Adrenal gland (tissue), 5 donors: ENCODE results near the gene SLC14A1.

Experiments
- CTCF ChIP-seq, 6 experiments: fragments of 450-650 bp in 4 of 6; fragments of 200-600 bp in 2 of 6; sonication (generic) in 1 of 6; IDR thresholded peaks; 1 replicate in 5 of 6; 2 replicates in 1 of 6; pipeline versions ENCODE4 v1.5.1 to v1.8.0; 2016 to 2021; ENCODE audit warnings: antibody characterized with exemption in 6 of 6, mild to moderate bottlenecking in 2 of 6, moderate library complexity in 1 of 6
- POLR2A ChIP-seq, 2 donors: fragments of 450-650 bp; IDR thresholded peaks; one replicate each; pipeline ENCODE4 v1.6.1; 2017; ENCODE audit warnings: antibody characterized with exemption in 2 of 2, mild to moderate bottlenecking in 2 of 2, moderate library complexity in 1 of 2
- donor health status: DM: no; HTN: no; CAD: no.

DNA sequence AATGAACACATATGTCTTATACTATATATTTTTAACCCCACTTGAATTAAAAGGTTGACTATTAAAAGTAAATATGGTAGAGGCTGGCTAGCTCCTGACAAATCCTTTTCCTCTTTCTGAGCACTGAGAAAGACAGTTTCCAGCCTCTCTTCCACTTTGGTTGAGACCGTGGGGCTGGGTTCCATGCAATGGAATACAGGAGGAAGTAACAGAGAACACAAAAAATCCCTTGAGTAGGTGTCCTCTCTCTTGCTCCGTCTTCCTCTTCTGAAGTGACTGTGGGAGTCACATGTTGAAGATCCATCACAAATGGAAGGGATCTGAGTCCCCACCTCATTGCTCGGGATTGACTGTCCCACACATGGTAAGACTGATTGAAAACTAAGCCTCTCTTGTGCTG, 64.9 kb downstream of the SLC14A1 start:
- no peak for TF ChIP-seq CTCF (IDR thresholded peaks at IDR 0.05)
- no peak for TF ChIP-seq POLR2A (IDR thresholded peaks at IDR 0.05)
